Activated naive CD4-positive, alpha-beta T cell treated with Interleukin-2 at 50 U/mL for 16 hours (primary cell): ENCODE data around the gene XPNPEP2.

Experiments
- DNase-seq: peaks from one replicate; pipeline ENCODE4 v3.0.0-alpha.2; 2020

The XPNPEP2 gene

DNA sequence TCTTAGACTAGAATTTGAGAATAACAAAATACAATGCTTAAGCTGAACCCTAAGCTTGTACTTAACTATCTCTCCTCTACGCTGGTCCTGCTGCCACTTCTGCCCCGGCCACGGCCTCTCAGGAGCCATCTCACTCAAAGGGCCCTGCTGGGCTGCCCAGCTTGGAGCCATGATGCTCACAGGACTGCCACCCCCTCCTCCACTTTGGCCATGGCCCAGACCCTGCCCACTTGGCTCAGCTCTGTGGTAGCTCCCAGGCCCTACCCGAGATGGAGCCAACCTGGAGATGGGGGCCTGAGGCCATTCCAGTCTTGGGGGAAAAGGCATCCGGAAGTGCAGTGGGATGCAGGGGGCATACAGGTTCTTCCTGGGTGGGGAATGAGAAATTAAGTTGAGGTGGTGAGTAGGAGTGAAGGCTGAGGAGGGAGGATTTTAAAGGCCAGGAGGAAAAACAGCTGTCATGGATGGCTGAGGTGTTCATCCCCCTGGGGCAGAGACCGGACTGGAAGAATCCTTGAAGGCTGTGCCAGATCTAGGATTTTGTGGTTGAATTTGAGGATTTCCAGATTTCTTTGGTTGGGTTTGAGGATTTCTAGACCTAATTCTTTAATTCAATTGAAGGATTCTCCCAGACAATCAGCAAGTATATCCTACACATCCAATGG lies 41.8 kb downstream of the XPNPEP2 start:
- no peak for DNase-seq

DNA sequence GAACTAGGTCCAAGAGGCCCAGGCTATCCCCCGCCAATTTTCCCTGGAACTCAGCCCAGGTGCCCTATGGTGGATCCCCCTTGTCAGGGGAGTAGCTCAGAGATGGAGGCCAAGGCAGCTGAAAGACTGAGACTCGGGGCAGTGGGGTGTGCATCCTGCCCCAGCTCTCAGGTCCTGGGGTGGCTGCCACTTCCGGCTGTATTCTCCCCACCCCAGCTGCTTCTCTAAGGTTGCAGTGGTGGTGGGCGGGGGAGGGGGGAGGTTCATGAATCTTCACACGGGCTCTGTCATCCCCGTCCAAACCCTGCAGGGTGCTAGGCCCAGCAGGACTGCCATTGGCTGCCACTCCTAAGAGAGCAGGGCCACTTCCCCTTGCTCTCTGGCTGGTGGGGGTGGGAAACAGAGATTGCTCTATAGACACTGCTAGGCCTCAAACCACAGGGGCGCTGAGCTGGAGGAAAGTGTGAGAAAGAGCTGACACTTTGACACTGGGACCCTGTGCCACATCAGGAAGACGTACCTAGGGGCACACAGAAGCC lies 42.4 kb downstream of the XPNPEP2 start:
- DNase-seq = peak; percentile 83

DNA sequence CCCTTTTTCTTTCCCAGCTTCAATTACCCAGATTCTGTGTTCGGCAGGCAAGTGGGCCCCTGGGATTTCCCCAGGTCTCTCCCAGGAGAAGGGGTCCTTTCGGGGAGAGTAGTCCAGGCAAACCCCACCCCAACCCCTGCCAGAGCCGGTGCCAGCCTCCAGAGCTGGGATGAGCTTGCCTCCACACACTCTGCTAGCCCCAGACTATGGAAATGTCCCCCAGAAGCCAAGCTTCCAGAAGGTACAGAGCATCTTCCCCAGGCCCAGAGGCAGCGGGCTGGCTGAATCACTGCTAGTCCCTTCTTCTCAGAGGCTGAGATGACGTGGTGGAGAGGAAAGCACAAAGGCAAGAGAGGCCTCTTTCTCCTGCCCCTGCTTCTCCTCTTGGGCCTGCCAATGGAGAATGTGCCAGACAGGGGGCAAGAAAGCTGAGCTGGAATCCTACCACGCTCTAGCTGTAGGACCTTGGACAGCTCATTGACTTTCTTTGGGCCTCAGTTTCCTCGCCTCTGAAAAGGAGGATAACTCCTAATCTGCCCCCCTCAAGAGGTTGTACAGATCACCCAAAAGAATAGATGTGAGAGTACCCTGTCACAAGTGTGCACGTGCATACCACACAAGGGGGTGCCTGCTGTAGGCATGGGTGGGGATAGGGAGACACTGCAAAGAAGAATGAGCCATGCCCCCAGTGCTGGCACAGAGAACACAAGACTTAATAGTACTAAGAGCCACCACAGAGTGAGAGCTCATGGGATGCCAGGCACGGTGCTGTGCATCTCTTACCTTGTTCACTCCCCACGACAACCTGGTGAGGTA lies 43.1 kb downstream of the XPNPEP2 start:
- DNase-seq = peak; percentile 53

DNA sequence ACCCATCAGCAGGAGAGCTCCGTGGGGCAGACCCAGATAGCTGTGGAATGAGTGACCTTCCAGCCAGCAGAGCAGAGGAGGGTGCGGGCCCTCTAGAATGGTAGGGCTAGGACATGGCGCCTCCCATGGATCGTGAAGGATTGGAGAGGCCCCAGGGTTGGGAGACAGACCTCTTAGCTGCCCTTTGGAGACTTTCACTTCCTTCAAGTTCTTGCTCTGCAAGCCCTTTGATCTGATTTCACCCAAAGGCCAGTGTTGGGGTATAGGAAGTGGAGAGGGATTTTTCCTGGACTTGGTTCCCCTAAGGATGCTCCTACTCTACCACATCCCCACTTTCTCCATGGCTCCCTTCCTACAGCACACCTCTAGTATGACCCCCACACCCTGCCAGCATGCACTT lies 43.9 kb downstream of the XPNPEP2 start:
- DNase-seq = no peak

DNA sequence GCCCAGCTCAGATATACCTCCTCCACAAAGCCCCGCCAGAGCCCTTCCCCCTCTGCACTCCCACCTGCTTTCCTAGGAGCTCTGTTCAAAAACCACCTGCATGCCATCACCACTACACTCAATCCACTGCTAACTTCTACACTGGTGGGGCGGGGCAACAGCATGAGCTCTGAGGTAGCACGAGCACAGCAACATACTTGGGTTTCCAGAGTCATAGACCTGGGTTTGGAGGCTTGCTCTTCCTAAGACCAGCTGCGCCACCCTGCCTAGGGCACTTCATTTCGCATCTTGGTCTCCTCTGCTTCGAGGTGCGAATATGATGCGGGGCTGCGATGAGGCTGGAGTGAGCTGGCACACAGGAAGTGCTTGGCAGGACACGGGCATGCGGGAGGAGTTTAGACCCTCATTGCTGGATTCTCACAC lies 44.5 kb downstream of the XPNPEP2 start:
- peak; percentile 19 for DNase-seq

DNA sequence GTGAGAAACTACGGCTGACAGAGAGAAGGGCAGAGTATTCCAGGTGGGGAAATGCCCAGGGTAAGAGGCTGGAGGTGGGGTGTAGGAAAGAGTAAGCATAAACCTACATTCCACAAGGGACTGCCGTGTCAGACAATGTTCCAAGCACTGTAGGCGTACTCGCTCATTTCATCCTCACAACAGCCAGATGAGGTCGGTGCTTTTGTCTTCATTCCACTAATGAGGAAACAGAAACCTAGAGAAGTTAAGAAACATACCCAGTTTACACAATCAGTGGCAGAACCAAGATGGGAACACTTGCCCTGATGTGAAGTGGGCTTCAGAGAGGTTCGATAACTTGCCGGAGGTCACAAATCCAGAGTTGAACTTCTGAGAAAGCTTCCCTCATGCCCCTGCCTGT lies 45.6 kb downstream of the XPNPEP2 start:
- no peak for DNase-seq

DNA sequence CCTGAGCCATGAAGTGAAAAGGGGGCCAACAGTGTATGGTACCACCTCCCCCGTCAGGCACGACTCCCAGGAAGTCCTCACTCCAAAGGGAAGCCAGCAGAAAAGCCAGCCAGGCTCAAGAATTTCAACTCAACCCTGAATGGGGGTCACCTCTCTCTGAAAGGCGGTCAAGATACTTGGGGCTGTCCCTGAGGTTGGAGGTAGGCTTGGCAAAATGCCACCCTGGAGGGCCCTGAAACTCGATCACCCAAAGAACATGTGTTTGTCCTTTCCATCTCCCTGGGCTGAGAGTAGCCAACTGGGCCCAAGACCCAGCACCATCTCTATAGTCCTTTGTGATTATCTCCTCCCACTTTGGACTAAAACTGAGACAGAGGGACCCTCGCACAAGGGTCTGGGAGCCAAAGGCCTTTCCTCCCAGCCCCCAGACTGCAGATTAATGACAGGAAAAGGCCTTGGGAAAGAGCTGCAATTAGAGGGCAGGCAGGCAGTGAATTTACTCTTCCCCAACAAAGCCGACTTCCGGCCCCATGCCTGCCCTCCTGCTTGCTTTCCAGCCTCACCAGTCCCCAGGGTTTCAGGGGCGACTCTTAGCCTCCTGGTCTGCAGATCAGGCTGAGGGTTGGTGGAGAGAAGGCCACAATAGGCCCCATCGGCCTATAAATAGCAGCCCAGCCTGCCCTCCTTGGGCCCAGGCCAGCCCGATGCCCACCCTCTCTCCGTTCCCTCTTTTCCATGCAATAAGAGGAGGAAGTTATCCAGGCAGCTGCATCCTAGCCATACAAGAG lies 46.6 kb downstream of the XPNPEP2 start:
- DNase-seq = no peak

DNA sequence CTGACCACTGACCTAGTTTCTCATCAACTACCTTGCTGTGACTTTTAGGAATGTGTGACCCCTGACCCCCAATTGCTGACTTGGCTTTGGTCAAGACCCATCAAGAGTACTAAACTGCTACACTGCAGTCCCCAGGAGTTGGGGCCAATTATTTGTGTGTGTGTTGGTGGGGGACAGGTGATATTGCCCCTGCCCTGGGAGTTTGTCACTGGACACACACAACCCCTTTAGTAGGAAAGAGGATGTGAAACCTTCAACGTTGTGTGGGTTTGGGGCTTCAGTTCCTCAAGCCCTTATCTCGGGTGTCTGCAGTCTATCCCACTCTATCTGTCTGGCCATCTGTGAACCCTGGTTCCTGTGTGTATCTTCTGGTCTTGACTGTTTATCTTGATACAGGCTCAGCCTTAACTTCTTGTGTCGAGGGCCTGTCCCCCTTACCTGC lies 47.5 kb downstream of the XPNPEP2 start:
- no peak for DNase-seq

DNA sequence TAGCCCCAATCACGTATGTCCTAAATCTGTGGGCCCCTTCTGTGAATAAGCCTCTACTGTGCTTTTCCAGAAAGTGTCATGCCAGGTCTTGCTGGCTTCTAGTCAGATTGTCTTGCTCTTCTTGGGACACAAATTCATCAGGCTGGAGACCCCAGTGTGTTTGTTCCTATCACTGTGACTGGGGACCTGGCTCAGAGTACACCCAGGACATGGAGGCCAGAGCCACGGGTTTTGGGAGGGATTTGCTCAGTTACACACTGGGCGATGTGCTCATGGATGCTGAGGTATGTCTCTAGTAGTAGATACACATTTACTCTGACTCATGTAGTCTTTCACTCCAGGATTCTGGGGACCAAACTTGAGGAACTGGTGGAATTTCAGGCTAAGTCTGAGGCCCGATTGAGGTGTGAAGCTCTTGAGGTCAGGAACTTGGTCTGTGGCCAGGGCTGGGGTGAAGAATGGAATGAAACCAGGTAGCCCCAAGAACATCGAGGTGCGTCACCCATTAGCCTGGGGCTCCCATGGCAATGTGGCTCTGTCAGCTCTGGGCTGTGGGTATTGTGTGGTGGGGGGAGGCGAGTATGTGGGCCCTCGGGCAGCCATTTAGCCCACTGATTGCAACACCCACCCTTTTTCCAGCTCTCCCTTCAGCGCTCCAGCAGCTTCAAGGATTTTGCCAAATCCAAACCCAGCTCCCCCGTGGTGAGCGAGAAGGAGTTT lies 48.7 kb downstream of the XPNPEP2 start:
- DNase-seq = no peak

DNA sequence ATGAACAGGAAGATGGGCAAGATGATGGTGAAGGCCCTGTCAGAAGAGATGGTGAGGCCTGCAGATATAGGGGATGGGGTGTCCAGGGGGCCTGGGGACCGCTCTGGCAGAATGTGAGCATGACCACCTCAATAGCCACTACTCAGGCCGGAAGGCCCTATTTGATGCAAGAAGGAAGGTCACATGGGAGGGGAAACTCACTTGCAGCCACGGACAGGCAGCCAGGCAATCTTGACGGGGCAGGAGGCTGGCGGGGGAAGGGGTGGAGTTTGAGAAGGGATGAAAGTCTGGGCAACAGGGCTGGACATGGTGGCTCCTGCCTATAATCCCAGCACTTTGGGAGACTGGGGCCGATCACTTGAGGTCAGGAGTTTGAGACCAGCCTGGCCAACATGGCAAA lies 49.7 kb downstream of the XPNPEP2 start:
- no peak for DNase-seq

DNA sequence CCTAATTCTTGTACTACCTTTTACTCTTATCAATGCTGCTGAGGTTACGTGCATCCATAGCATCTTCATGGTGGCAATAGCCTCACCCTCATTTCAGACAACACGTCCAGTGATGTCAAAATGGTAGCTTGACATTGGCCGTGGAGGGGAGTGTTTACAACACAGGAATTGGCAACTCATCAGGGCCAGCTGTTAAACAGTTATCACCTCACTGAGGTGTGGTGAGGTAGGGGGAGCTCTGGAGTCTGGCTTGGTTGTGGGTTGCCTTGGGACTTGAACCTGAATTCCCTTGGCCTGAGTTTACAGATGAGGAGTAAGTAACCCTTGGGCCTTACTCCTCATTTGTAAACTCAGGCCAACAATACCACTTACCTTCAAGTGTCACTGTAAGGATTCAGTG lies 51.4 kb downstream of the XPNPEP2 start:
- DNase-seq = no peak

DNA sequence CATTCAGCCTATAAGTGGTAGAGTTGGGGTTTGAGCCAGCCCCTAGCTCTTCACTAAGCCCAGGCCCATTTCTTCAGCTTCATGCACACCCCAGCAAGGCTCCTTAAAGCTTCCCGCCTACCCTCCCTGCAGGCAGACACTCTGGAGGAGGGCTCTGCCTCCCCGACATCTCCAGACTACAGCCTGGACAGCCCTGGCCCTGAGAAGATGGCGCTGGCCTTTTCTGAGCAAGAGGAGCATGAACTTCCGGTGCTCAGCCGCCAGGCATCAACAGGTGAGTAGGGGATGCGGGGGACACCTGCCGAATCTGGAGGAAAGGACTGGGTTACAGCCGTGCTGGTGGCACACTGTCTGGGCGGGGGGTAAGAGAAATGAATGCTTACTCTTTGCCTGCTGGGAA lies 52.0 kb downstream of the XPNPEP2 start:
- no peak for DNase-seq

DNA sequence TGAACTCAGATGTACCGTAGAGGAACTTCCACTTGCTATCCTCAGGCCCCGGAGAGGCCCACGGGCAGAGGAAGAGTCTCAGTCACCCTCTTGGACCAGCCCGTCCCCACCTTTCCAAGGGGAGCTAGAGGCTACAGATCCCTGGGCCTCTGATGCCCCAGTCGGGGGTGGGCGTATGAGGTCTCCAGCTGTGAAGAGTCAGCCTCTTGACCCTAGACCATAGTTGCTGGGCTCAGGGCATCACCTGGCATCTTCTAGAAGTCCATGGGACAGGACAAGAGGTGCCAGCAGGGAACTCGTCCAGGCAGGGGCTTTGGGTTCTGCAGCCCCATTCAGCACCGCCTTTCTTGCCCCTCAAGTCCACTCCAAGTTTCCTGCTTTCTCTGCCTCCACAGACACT lies 52.6 kb downstream of the XPNPEP2 start:
- DNase-seq = no peak

DNA sequence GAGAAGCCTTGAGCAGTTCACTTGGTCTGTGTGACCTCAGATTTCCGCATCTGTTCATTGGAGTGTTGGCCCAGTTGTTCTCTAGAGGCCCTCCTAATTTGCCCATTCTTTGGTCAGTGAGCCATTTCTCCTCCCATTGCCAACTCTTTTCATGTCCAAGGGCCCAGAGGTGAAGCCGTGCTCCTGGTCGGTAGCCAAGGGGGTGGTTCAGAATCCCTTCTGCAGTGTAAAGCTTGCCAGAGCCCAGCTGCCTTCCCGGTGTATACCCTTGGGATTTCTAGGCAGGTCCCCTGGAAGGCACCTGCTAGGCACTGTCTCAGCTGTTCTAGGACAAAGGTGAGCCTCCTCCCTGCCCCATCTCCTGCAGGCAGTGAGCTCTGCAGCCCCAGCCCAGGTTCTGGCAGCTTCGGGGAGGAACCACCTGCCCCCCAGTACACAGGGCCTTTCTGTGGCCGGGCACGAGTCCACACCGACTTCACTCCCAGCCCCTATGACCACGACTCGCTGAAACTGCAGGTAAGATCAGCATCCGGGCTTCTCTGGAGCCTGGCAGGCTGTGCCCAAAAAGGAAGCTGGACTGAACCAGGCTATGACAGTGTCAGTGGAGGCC lies 53.3 kb downstream of the XPNPEP2 start:
- DNase-seq = no peak

DNA sequence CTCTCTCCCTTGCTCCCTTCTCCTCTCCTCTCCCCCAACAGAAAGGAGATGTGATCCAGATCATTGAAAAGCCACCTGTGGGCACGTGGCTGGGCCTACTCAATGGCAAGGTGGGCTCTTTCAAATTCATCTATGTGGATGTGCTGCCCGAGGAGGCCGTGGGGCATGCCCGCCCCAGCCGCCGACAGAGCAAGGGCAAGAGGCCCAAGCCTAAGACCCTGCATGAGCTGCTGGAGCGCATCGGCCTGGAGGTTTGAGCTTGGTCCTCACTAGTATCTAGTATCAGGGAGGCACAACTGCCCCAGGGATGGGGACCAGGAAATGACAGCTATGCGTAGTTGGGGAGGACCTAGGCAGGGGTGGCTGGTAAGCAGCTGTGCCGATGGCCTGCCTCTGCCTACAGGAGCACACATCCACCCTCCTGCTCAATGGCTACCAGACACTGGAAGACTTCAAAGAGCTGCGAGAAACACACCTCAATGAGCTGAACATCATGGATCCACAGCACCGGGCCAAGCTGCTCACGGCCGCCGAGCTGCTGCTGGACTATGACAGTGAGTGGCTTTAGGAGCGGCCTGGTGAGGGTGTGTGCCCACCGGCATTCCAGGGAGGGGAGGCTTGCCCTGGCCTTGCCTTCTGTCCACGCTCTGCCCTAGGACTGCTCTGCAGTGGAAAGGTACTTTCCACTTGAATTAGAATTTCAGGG lies 54.0 kb downstream of the XPNPEP2 start:
- DNase-seq = no peak

DNA sequence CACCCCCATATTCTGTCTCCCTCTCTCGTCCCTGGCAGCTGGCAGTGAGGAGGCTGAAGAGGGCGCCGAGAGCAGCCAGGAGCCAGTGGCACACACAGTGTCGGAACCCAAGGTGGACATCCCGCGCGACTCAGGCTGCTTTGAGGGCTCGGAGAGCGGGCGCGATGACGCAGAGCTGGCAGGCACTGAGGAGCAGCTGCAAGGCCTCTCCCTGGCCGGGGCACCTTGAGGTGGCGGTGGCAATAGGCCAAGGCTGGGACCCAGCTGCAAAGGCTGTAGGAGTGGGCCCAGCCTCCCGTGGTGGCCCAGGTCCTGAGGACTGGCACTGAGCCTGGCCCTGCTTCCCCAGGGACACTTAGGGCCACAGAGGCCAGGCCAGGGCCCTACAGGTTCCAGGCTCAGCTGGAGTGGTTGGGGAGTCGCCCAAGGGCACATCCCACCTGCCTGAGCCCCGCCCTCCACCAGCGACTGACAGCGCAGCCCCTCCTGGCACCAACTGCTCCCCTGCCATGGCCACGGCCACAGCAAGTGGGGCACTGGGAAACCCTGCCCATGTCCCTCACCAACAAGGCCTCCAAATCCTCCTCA lies 54.9 kb downstream of the XPNPEP2 start:
- no peak for DNase-seq

DNA sequence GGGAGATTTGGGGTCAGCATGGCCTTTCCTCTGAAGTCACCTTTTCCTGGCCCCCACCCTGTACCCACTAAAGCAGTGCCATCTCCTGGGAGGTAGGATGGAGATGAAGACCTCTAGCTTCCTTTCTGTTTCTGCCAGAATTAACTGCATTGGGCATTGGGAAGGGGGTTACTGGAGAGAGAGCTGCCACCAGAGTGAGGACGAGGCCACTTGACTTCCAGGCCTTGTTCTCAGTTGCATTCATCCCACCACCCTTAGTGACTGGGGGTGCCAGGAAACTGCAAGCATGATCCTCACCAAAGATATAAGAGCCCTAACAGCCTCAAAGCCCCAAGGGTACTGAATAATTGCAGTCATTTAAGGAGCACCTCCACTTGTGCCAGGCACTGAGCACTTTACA lies 56.8 kb downstream of the XPNPEP2 start:
- no peak for DNase-seq

DNA sequence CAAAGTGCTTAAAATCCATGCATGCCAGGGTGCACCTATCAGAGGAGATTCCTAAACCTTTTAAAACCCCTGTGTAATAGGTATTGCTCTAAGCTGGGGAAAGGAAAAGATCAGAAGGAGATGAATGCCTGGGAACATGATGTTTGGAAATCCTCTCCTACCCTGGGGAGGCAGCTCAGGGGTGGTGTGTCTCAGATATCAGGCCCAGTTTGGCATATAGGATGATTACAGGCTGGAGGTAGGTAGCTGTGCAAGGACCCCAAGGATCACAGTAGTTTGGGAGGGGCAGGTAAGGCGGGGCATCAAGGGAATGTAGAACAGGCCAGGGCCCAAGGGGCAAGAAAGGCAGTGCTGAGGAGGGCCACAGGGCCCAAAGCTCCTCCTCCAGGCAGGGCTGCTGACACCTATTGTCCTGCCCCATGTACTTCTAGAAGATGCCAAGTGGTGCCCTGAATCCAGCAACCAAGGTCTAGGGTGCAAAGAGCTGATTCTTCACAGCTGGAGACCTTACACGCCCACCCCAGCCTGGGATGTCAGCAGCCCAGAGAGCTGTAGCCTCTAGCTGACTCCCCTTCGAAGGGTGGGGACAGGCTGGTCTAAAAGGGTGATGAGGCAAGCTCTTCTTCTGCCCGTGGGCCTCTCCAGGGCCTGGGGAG lies 58.6 kb downstream of the XPNPEP2 start:
- DNase-seq = no peak

DNA sequence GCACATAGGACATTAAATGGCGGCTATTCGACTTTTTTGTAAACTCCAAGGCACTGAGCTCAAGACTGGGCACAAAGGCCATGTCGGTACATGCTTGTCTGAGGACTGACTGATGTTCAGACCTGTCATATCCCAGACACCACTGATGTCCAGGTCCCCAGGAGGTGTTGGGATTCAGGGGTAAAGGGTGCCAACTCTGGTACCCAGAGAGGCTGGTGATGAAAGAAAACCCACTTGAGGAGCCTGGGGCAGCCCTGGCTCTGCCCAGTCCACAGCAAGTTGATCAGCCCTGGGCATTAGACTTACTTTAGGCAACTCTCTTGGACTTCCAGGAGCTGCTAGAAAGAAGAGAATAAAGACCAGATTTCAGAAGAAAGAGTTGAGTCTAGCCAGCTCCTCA lies 59.7 kb downstream of the XPNPEP2 start:
- no peak for DNase-seq

DNA sequence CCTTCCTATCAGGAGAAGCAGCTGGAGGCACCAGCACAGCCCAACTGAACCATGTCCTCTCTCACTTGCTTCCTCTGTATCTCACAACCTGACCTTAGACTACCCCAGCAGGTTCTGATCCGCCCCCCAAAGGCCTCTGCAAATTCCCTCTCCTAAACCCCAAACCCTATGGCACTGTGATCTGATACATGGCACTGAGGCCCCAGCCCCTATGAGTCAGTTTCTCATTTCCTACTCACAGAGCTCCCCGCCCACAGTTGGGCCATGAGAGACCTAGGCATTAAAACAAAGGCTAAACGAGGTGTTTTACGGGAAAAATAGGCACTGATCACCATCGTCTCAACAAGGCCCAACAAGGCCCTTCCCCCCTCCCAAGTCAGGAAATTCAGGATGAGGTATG lies 60.1 kb downstream of the XPNPEP2 start:
- DNase-seq = peak; percentile 53

DNA sequence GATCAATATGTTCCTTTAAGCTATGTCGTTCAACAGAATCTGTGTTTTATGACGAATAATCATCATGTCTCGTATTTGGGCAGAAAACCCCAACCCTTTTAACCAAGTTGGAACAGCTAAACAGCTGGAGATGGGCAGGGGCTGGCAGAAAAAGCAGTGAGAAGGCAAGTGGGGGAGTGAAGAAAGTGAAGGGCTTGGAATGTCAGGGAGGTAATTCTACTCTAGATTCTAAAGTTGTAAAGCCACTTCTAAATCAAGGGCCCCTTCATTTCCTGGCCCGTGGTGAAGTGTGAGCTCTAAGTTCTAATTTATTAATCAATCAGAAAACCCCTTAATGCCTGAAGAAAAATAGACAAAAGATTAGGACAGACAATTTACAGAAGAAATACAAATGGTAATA lies 61.4 kb downstream of the XPNPEP2 start:
- DNase-seq = no peak
